ENCODE measurements around the gene DISC1.

DNA sequence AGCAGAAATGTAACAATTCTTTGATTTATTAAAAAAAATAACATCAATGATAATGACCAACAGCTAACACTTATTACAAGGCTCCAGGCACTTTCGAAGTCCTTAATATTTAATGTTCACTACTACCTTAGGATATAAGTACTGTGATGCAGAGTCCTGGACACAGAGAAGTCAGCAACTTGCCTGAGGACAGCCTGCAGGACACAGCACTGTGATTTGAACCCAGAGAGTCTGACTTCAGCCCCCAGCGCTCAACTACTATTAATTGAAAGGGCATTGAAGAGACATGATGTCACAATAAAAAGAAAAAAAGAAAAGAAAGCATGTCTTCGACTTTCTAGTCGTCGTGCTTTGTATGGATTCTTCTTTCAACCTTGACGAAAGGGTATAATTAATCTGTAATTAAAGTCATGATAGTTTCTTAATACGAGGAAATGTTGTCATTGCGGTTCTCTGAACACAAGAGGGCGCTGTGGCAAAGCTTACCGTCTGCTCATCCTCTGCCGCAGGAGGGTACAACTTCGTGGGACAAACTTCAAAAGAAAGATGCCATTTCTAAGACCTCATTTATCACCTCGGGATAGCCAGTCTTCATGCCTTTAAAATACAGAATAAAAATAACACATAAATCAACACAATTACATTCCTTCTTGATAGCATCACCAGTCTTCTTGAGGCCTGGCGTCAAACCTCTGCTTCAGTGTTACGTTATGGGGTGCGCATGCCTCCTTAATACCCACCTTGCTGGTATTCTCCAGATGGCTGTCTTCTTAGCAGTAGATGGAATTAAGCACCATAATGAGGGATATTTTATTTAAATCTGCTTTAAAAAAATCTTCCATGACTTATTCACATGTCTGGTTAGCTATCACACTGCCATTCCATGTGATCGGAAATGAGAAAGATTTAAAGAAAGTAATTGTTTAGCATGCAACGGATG is 240.1 kb downstream of the DISC1 start:
- TF ChIP-seq TAF1 (IDR thresholded peaks at IDR 0.05; ENCODE audit: low read depth) (no peak), EGR1 (IDR thresholded peaks at IDR 0.05) (no peak), RAD21 (IDR thresholded peaks at IDR 0.05; ENCODE audit: low read depth) (peak; percentile 90), NFIC (IDR thresholded peaks at IDR 0.05) (no peak), EP300 (IDR thresholded peaks at IDR 0.05; ENCODE audit: borderline replicate concordance) (no peak), CREB1 (IDR thresholded peaks at IDR 0.05; ENCODE audit: low read depth) (no peak), CEBPB (IDR thresholded peaks at IDR 0.05) (no peak), TCF12 (IDR thresholded peaks at IDR 0.05; ENCODE audit: low read depth) (no peak), FOXM1 (IDR thresholded peaks at IDR 0.05; ENCODE audit: borderline replicate concordance, low read depth) (no peak)
- TF ChIP-seq, protein P1, sequence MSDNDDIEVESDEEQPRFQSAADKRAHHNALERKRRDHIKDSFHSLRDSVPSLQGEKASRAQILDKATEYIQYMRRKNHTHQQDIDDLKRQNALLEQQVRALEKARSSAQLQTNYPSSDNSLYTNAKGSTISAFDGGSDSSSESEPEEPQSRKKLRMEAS (IDR thresholded peaks at IDR 0.05) = no peak
- TF ChIP-seq, protein P2, sequence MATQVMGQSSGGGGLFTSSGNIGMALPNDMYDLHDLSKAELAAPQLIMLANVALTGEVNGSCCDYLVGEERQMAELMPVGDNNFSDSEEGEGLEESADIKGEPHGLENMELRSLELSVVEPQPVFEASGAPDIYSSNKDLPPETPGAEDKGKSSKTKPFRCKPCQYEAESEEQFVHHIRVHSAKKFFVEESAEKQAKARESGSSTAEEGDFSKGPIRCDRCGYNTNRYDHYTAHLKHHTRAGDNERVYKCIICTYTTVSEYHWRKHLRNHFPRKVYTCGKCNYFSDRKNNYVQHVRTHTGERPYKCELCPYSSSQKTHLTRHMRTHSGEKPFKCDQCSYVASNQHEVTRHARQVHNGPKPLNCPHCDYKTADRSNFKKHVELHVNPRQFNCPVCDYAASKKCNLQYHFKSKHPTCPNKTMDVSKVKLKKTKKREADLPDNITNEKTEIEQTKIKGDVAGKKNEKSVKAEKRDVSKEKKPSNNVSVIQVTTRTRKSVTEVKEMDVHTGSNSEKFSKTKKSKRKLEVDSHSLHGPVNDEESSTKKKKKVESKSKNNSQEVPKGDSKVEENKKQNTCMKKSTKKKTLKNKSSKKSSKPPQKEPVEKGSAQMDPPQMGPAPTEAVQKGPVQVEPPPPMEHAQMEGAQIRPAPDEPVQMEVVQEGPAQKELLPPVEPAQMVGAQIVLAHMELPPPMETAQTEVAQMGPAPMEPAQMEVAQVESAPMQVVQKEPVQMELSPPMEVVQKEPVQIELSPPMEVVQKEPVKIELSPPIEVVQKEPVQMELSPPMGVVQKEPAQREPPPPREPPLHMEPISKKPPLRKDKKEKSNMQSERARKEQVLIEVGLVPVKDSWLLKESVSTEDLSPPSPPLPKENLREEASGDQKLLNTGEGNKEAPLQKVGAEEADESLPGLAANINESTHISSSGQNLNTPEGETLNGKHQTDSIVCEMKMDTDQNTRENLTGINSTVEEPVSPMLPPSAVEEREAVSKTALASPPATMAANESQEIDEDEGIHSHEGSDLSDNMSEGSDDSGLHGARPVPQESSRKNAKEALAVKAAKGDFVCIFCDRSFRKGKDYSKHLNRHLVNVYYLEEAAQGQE (IDR thresholded peaks at IDR 0.05; ENCODE audit: low read depth) = no peak
- TF ChIP-seq, protein P3, sequence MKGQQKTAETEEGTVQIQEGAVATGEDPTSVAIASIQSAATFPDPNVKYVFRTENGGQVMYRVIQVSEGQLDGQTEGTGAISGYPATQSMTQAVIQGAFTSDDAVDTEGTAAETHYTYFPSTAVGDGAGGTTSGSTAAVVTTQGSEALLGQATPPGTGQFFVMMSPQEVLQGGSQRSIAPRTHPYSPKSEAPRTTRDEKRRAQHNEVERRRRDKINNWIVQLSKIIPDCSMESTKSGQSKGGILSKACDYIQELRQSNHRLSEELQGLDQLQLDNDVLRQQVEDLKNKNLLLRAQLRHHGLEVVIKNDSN (IDR thresholded peaks at IDR 0.05) = no peak

Data from Ishikawa (cell line).